Uterine smooth muscle cell (primary cell): ENCODE results near the gene ZNF644. TPM values are rescaled to one million over a fixed set of nuclear protein-coding genes. Genes with fewer than 3 reads are reported as not detected.

Source experiments
- total RNA-seq: library from RNA; depleted of rRNA; stranded (reverse); fragments of >200 nt; gene quantifications from 2 replicates; pipeline ENCODE4 v1.2.3, GENCODE V29; 2014

ZNF644 gene
- total RNA-seq, result 63.0 and 64.7 TPM in 2 replicates

GRCh38 chr1:91021686-91022517 is at the start of gene ZNF644:
Gene ZNF644 (minus strand): TSS chr1:91022035. CDS start chr1:90982353, 39,682 bp downstream.

